RWPE2 (cell line): ENCODE results near the gene CAMP.
"Not testable (repeated sequence)": the region's sequence is repeated elsewhere in the genome, so short reads cannot be mapped to it uniquely, and the experiment has no call there.

Source experiments
- ATAC-seq: fragments of 200-7000 bp; cut with Tn5 transposase; 3 replicates; pipeline ENCODE4 v1.9.1; 2021; ENCODE audit warnings: low read depth
- DNase-seq: peaks from one replicate; pipeline ENCODE4 v3.0.0-alpha.2; 2020; ENCODE audit warnings: low spot score
- H3K27ac ChIP-seq: fragments of 450-650 bp; 2 replicates; pipeline ENCODE4 v1.5.1; 2017; ENCODE audit warnings: mild to moderate bottlenecking; ENCODE audit not compliant: poor library complexity, severe bottlenecking
- H3K27me3 ChIP-seq: fragments of 250-450 bp; sonication (Bioruptor Pico); 2 replicates; pipeline ENCODE4 v1.5.1; 2021; ENCODE audit warnings: mild to moderate bottlenecking, moderate library complexity; ENCODE audit not compliant: insufficient read depth, poor library complexity, severe bottlenecking
- H3K36me3 ChIP-seq: fragments of 250-450 bp; sonication (Bioruptor Pico); 2 replicates; pipeline ENCODE4 v1.5.1; 2020; ENCODE audit warnings: low read depth, mild to moderate bottlenecking, moderate library complexity
- H3K4me1 ChIP-seq: fragments of 250-450 bp; sonication (Bioruptor Pico); 2 replicates; pipeline ENCODE4 v1.5.1; 2021; ENCODE audit warnings: mild to moderate bottlenecking, moderate library complexity; ENCODE audit not compliant: insufficient read depth, poor library complexity, severe bottlenecking
- H3K4me3 ChIP-seq: fragments of 250-450 bp; sonication (Bioruptor Pico); 2 replicates; pipeline ENCODE4 v1.5.1; 2021; ENCODE audit warnings: mild to moderate bottlenecking, moderate library complexity; ENCODE audit not compliant: severe bottlenecking
- H3K9me3 ChIP-seq: fragments of 250-450 bp; sonication (Bioruptor Pico); 2 replicates; pipeline ENCODE4 v1.5.1; 2021; ENCODE audit warnings: mild to moderate bottlenecking, moderate library complexity; ENCODE audit not compliant: severe bottlenecking
- CTCF ChIP-seq: fragments of 450-650 bp; IDR thresholded peaks from one replicate; pipeline ENCODE4 v1.5.1; 2017; ENCODE audit warnings: mild to moderate bottlenecking, moderate library complexity; ENCODE audit not compliant: poor library complexity, severe bottlenecking

Gene CAMP

GRCh38 chr3:48267782-48268181, 44.5 kb downstream of the CAMP start:
- Histone ChIP-seq H3K36me3 (peaks cover 37% of the 10 kb centered on the region), H3K27me3 (no peaks in the 10 kb centered on the region), H3K4me1 (peaks cover 26% of the 10 kb centered on the region), H3K9me3 (no peaks in the 10 kb centered on the region), H3K4me3 (no peak overlapping the region), H3K27ac (peak overlapping the region; percentile 98)
- no peak for TF ChIP-seq CTCF
- ATAC-seq (0 out of 3 replicates have a peak, but pooled peaks have one; percentile 2), DNase-seq (no peak)

- peak overlapping the region; percentile 98 for H3K27ac ChIP-seq
- H3K36me3 ChIP-seq: peaks cover 32% of the 10 kb centered on the region
- TF ChIP-seq CTCF: no peak
- peaks cover 26% of the 10 kb centered on the region for H3K4me1 ChIP-seq
- DNase-seq (peak; percentile 89), ATAC-seq (peak; percentile 96)
- no peaks in the 10 kb centered on the region for H3K27me3 ChIP-seq
- no peak overlapping the region for H3K4me3 ChIP-seq
- H3K9me3 ChIP-seq: no peaks in the 10 kb centered on the region
These were observed 45.2 kb downstream of the CAMP start for GRCh38 chr3:48268381-48268935.

GRCh38 chr3:48268936-48269561, 45.8 kb downstream of the CAMP start:
- no peak overlapping the region for H3K4me3 ChIP-seq

GRCh38 chr3:48269592-48269991, 46.3 kb downstream of the CAMP start:
- ATAC-seq (no peak), DNase-seq (no peak)
- peaks cover 24% of the 10 kb centered on the region for H3K36me3 ChIP-seq
- TF ChIP-seq CTCF: no peak
- no peak overlapping the region for H3K4me3 ChIP-seq
- no peaks in the 10 kb centered on the region for H3K27me3 ChIP-seq
- no peaks in the 10 kb centered on the region for H3K9me3 ChIP-seq
- H3K4me1 ChIP-seq: peaks cover 26% of the 10 kb centered on the region
- peak overlapping the region; percentile 98 for H3K27ac ChIP-seq

More at GRCh38 chr3:48268936-48269561, 45.8 kb downstream of the CAMP start:
- TF ChIP-seq CTCF: no peak
- DNase-seq (no peak), ATAC-seq (no peak)
- Histone ChIP-seq H3K9me3 (no peaks in the 10 kb centered on the region), H3K36me3 (peaks cover 26% of the 10 kb centered on the region), H3K27me3 (no peaks in the 10 kb centered on the region), H3K27ac (peak overlapping the region; percentile 98), H3K4me1 (peaks cover 26% of the 10 kb centered on the region)

- H3K4me3 ChIP-seq: no peak overlapping the region
- H3K27ac ChIP-seq: peak overlapping the region; percentile 98
- H3K36me3 ChIP-seq: peaks cover 24% of the 10 kb centered on the region
- no peak for TF ChIP-seq CTCF
- ATAC-seq (no peak), DNase-seq (no peak)
- H3K9me3 ChIP-seq: no peaks in the 10 kb centered on the region
- no peaks in the 10 kb centered on the region for H3K27me3 ChIP-seq
- peaks cover 26% of the 10 kb centered on the region for H3K4me1 ChIP-seq
These were observed 47.0 kb downstream of the CAMP start for GRCh38 chr3:48270306-48270705.

- H3K27ac ChIP-seq, H3K4me3 ChIP-seq, ATAC-seq, H3K9me3 ChIP-seq, DNase-seq, H3K27me3 ChIP-seq: not testable (repeated sequence)
- Histone ChIP-seq H3K4me1 (peaks cover 26% of the 10 kb centered on the region), H3K36me3 (peaks cover 15% of the 10 kb centered on the region)
These were observed 47.9 kb downstream of the CAMP start for GRCh38 chr3:48271223-48271622.
